HT-29 (cell line): ENCODE measurements around the gene SLF2. TPM values are rescaled to one million over a fixed set of nuclear protein-coding genes. Genes with fewer than 3 reads are reported as not detected.

Experiments
- DNase-seq: peaks from one replicate; pipeline ENCODE4 v3.0.0-alpha.2; 2015; ENCODE audit warnings: low spot score
- total RNA-seq: library from RNA; depleted of rRNA; stranded (reverse); fragments of >200 nt; shearing (Covaris generic); gene quantifications from 2 replicates; pipeline ENCODE4 v1.2.3, GENCODE V29; 2014

Gene SLF2
- total RNA-seq, 1 experiment from 2014 or later = 15.7 TPM

DNA sequence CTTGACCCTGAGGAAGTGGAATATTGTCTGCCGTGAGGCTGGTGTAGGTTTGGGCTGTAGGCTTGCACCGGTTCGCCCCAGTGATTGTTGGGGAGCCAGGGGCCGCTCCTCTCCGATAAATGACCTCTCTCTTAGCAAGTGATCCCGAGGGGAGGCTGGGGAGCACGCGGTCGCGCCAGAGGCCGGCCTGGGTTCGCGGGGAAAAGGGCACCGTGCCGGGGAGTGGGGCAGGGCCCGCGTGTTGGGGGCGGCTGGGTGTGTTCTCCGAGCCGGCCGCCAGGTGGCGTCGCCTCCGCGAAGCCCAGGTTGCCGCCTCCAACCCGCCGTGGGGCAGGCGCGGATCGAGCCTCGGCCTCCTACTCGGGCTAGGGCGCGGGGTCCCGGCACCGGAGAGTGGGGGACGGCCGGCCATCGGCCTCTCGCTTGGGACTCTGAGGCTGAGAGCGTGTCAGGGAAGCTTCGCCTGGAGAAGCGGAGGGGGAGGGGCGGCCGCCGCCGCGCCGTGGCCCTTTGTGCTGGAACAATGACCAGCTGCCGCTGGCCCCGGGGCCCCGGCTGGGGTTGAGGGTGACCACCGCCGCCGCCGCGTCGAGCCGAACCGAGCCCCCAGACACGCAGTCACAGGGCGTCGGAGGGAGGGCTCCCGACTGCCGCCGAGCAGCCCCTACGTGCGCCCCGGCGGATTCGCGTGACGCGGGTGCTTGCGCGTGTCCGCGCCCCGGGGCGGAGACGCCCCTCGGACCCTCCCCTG lies 86.4 kb downstream of the SLF2 start:
- peak; percentile 81 for DNase-seq

DNA sequence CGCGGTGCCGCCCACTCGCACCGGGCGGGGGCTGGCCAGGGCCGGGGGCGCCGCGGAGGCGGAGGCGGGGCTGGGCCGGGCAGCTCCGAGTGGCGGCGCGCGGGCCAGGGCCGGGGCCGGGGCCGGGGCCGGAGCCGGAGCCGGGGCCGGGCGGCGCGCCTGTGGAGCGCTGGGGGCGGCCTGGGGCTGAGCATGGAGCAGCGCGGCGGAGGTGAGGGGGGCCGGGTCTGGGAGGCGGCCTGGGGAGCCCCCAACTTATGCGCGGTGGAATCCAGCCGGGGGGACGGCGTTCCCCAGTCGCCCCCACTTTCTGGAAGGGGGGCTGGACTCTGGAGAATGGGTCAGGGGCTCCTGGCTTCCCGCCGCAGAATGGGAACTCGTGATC lies 87.0 kb downstream of the SLF2 start, which contains the start of gene LZTS2:
TSS of gene LZTS2 (plus strand) at position 67 of the 385 bp plus-strand sequence. CDS start 2,731 bp downstream, outside the sequence.
- no peak for DNase-seq

DNA sequence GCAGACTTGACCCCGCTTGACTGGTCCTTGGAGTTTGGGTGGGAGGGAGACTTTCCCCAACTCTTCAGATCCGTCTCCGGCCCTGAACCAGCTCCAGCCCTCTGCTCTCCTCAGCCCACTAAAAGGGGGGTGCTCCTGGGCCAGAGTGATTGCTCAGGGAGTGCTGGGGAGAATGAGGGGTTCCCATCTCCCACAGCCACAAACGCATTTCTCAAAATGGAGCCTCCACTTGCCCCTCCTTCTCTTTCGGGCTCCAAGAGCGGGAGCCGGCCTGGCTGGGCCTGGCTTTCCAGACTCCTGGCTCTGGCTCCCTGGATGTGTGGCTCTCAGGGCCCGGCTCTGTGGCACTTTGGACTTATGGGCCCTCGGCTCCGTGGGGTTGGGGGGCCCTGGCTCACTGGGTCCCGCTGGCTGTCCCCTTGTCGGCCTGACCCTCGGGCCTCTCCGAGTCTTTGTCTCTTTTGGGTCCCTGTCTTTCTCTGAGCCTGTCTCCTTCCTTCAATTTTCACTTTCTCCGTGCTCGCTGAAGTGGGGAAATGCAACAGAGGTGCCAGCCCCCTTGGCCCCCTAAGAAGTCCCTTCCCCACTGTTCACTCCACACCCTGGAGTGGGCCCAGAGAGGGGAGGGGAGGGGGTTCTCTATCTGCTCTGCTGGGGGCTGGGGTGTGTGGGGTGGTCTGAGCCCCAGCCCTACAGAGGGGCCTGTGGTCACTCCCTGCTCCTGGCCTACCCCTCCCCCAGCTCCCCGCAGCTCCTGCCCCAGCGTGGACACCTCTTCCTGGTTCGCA lies 87.6 kb downstream of the SLF2 start:
- peak; percentile 54 for DNase-seq

DNA sequence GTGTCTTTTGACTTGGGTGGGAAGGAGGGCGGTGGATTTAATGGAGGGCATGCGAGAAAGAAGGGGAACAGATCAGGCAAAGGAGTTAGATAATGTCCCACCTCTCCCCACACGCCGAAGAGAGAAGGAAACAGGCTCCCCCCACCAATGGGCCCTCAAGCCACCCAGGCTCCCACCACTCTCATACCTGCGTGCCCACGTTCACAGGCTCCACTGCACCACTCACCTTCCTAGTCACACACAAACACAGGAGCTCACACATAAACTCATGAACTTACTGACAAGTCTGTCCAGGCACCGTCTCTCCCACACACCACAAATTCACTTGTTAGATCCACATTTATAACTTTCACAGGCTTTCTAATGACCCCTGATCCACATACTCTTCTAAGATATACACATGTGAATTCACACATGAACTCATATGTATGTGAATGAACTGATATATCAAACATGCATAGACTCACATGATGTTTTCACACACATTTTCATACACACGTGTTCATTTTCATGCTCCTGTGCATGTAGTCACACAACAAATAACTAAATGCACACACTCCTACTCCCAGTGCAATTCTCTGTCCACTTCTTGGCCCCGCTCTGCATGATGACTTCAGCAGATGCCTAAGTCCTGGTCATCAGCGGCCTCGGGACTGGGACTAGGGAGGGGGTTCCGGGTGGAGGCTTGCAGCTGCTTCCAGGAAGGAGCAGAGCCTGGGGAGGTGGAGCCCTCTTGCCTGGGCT lies 88.3 kb downstream of the SLF2 start:
- peak; percentile 62 for DNase-seq

DNA sequence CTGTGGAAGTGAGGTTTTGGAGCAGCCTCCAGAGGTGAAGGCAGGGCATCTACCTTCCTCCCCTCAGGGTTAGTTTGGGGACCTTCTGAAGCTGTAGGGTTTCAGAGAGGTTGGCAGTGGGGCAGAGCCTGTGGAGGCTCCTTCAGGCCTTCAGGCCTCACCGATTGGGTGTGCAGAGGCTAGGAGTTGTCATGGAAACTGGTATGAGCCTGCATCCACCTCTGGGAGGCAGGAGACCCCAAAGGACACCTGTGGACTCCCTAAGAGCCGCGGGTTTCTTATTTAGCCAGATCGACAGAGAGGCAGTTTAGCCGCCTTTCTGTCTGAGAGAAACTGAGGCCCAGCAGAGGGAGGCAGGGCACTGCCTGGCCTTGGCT lies 88.9 kb downstream of the SLF2 start:
- no peak for DNase-seq

DNA sequence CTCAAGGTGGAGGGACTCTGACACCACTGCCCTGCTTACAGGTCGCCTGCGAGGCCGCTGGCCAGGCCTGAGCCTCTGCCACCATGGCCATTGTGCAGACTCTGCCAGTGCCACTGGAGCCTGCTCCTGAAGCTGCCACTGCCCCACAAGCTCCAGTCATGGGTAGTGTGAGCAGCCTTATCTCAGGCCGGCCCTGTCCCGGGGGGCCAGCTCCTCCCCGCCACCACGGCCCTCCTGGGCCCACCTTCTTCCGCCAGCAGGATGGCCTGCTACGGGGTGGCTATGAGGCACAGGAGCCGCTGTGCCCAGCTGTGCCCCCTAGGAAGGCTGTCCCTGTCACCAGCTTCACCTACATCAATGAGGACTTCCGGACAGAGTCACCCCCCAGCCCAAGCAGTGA lies 89.7 kb downstream of the SLF2 start:
- DNase-seq = no peak

DNA sequence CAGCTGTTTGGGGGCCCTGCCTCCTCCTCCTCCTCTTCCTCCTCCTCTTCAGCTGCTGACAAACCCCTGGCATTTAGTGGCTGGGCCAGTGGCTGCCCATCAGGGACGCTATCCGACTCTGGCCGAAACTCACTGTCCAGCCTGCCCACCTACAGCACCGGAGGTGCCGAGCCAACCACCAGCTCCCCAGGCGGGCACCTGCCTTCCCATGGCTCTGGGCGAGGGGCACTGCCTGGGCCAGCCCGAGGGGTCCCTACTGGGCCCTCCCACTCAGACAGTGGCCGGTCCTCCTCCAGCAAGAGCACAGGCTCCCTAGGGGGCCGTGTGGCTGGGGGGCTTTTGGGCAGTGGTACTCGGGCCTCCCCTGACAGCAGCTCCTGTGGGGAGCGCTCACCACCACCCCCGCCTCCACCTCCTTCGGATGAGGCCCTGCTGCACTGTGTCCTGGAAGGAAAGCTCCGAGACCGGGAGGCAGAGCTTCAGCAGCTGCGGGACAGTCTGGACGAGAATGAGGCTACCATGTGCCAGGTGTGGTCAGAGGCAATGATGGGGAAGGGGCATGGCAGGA lies 91.0 kb downstream of the SLF2 start:
- no peak for DNase-seq

DNA sequence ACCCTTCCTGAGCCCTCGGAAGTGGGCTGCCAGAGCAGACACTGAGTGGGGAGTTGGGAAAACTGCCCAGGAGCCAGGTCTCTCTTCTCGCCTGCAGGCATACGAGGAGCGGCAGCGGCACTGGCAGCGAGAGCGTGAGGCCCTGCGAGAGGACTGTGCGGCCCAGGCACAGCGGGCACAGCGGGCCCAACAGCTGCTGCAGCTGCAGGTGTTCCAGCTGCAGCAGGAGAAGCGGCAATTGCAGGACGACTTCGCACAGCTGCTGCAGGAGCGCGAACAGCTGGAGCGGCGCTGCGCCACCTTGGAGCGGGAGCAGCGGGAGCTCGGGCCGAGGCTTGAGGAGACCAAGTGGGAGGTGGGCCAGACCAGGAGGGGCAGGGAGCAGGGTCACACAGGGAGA lies 92.6 kb downstream of the SLF2 start:
- DNase-seq = no peak

DNA sequence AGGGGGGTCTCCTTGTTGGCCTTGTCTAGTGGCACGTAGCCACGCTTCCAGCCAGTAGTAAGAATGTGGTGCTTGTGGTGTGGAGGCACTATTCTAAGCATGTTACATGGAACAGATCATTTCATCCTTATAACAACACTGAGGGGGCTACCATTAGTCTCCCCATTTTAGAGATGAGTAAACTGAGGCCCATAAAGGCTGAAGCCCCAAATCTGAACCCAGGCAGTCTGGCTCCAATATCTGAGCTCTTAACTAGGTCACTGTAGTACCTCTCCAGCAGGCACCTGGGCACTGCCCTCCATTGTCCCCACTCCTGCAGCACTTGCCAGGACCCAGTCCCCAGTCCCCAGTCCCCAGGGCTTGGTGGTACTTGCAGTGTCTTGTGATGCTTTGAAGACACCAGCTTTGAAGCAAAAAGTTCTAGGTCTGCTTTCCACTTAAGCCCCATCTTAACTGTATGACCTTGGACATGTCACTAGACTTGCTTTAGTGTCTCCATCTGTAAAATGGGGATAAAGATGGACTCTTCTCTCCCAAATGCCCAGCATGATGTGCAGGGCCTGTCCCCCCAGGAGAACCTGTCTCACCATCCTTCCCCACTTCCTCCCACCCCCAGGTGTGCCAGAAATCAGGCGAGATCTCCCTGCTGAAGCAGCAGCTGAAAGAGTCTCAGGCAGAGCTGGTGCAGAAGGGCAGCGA lies 93.3 kb downstream of the SLF2 start:
- DNase-seq = no peak

DNA sequence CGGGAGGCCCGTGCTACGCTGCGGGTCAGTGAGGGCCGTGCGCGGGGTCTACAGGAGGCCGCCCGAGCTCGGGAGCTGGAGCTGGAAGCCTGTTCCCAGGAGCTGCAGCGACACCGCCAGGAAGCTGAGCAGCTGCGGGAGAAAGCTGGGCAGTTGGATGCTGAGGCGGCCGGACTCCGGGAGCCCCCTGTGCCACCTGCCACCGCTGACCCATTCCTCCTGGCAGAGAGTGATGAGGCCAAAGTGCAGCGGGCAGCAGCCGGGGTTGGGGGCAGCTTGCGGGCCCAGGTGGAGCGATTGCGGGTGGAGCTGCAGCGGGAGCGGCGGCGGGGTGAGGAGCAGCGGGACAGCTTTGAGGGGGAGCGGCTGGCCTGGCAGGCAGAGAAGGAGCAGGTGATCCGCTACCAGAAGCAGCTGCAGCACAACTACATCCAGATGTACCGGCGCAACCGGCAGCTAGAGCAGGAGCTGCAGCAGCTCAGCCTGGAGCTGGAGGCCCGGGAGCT lies 93.9 kb downstream of the SLF2 start:
- DNase-seq = no peak

DNA sequence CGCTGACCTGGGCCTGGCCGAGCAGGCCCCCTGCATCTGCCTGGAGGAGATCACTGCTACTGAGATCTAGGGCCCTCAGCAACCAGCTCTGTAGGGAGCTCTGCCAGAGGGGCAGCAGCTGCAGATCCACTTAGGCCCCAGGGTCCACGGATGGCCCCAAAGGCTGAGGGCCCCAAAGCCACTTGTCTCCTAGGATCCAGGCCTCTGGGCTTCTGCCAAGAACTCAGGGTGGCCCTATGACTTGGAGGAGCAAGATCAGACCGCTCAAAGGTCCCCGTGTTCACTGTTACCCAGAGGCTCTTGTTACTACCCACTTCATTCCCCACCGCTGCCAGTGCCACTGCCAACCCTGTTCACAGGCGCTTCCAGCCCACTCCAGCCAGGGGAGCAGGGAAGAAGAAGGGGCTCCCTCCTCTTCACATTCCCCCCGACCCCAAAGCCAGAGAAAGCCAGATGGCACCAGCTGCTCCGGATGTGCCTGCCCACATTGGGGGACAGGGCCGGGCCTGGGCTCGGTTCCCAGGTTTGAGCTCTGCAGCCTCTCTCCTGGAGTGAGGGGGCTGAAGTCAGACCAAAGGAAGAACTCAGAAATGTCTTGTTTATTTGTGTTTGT lies 94.4 kb downstream of the SLF2 start:
- DNase-seq = no peak

DNA sequence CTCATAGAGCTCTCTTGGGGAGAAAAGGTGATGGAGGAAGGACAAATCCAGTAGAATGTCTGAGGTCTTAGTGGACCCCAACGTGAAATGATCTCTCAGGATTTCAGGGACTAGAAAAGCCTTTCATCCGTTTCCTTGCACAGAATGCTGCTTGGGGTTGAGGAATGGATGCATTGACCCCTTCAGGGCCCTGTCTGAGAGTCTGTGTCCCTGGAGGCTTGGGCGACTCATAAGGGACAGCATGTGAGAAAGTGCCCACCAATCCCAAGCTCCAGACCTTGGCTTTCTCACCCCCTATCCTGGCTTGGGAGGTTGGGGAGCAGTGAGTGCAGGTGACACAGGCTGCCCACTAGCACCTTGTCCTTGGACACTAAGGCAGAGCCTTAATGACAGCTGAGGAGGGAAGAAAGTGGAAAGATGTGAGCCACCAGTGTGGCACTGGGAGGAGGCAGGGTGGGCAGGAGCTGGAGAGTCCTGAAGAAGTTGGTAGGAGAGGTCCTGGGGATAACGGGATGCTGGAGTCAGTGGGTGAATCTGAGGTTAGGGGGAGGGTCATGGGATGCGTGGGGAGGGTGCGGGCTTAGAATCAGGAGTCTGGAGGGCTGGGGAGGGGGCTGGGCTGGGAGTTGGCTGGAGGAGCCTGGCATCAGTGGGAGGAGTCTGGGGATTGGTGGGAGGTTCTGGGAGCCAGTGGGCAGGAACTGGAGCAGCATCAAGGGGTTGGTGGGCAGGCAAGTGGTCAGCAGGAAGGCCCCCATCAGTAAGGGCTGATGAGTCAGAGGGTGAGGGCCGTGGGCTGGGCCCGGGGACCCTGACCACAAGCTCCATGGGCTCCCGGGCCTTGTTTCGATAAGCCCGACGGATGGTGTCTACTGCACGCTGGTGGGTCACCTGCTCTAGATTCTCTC lies 95.4 kb downstream of the SLF2 start:
- DNase-seq = no peak

DNA sequence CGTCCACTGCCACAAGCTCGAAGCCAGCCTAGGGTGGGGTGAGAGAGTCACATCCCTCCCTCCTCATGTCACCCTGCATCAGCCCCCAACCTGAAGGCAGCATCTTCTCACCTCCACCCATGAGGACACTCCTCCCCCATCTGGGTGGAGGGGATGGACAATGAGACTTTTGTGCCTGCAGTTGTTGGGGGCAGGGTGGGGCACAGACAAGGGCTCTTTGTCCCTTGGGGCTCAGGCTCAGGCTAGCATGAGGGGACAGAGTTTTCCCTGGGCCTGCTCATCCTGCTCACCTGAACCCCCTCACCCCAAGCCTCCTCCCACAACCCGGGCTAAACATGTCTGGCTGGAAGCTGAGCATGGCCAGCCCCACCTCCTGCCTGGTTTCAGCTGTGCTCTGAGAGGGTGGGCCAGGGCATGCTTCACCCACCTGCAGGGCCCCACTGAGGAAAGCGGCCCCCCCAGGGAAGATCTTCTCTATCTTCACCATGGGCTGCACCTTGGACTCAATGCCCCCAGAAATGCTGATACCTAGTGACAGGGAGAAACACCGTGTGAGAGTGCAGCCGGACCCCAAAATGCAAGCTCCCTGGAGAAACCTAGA lies 96.2 kb downstream of the SLF2 start:
- DNase-seq = peak; percentile 78

DNA sequence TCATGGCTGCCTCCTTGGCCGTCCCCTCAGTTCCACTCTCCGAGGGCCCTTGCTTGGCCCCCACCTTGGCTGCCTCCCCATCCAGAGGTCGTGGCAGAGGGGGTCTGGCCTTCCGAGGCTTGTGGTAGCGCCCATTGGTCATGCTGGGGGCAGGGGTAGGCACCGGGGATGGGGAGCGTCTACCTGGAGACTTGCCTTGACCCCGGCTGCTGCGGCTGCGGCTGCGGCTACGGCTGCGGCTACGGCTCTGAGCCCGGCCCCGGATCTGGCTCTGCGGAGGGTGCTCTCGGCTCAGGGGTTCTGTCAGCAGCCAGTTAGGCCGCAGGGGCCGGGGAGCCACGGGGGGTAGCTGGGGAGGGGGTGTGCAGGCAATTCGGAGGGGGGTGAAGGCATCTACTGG lies 97.6 kb downstream of the SLF2 start:
- DNase-seq = no peak

DNA sequence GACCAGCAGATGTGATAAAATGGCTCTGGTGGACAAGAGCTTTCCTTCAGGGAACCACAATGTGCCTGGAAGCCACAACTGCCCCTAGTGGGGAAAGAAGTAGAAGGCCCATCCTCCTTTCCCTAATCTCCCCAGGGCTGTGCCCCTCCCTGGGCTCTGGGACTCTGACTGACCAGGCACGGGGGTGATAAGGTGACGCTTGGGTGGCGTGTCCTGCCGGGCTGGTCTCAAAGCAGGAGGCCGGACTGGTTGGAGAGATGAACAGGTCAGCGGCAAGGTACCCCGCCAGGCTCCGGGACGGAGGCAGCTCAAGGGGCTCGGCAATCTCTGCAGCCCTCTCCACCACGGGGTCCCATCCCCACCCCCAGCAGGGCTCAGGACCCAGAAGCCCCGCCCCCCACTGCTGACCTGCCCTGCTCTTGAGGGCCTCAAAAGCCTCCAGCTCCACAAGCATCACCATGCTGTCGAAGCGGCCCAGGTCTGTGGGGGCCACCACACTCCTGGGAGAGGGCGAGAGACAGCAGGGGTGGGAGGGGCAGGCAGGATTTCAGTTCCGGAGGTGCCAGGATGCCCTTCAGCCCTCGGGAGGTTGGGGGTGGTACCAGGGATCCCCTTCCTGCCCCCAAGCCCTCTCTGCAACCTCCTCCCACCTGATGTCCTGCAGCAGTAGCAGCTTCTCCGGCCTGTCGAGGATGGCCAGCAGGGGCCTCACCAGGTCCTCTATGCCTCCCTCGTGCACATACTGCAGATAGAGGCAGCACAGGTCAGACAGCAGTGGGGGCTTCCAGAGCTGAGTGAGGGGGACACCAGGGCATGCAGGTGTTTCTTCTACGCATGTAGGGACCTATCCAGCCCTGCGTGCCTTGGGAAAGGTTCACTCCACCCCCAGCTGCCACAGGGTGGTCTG lies 99.0 kb downstream of the SLF2 start:
- DNase-seq = peak; percentile 67

DNA sequence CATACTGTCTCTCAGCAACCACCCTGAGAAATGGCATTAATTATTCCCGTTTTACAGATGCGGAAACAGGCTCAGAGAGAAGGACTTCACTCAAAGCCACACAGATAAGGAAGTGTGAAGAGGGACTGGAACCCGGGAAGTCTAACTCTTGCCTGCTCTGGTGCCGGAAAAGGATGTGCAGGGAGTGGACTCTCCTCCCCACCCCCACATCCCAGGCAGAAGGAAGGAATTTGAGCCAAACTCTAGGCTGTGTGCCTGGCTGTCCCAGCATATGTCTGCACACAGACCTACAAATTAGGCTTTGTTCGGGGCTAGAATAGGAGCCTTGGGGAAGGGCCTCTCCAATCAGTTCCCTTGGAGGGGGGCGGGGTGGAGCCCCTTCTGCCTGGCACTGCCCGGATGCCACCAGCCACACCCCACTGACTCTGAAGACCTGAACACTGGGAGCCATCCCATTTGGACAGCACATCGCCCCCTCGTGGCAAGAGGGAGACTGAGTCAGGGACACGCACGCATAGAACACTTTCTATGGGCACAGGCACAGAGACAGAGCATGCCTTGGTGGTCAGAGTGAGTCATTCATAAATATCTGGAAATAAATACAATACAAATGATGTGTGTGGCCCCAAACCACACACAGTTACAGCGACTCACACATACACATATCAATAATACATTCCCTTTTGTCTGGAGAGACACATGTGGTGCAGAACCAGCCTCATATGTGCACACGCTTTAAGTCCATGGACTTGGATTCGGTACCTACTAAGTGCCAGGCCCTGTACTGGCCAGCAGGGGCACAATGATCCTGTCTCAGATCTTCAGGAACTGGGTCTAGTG lies 100.0 kb downstream of the SLF2 start:
- DNase-seq = peak; percentile 95

DNA sequence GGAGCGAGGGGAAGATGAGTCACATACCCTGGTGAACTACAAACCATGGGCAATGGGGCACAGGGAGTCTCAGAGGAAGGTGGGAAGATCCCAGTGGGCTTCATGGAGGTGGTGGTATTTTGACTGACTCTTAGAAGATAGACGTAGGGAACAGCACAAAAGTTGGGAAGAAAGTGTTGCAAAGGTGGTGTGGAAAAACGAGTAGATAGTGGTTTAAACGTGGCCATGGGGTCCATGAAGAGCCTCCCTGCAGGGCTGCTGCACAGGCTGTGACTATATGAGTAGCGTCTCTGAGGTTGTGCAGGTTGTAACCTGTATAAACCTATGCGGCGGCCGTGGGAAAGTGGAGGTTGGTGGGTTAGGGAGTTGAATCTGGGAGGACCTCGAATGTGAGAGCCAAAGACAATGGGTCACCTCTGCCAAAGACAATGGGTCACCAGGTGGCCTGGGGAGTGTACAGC lies 100.6 kb downstream of the SLF2 start:
- DNase-seq = no peak
